ENCODE data around the gene IQGAP3. TPM values are rescaled to one million over a fixed set of nuclear protein-coding genes. Genes with fewer than 3 reads are reported as not detected.

Gene IQGAP3
- total and polyA plus RNA-seq, 2 experiments from 2014 or later: 11.9 to 31.8 TPM

DNA sequence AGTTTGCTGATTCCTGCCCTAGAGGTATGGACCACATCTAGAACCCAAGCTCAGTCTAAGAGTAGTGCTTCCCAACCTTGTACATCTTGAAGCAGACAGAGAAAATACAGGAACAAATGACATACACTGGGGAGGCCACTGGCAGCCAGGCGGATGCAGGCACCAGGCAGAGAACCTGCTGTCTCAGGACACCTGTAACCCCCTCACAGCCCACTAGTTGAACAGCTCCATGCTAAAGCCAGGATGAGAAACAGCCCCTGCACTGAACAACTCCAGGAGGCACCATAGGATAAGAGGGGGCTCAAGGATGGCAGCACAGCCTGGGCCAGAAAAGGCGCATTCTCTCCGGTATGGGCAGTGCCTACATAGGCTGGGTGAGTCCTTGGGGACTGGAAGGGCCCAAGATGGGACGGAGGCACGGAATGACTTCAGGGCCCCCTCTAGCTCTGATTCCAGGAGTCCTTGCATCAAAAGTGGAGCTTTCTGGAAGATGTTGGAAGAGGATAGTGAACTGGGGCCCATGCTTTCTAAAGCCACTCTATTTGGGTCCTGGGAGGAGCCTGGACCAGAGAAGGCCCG is 87.8 kb downstream of the IQGAP3 start (continued):
- TF ChIP-seq, protein P1, sequence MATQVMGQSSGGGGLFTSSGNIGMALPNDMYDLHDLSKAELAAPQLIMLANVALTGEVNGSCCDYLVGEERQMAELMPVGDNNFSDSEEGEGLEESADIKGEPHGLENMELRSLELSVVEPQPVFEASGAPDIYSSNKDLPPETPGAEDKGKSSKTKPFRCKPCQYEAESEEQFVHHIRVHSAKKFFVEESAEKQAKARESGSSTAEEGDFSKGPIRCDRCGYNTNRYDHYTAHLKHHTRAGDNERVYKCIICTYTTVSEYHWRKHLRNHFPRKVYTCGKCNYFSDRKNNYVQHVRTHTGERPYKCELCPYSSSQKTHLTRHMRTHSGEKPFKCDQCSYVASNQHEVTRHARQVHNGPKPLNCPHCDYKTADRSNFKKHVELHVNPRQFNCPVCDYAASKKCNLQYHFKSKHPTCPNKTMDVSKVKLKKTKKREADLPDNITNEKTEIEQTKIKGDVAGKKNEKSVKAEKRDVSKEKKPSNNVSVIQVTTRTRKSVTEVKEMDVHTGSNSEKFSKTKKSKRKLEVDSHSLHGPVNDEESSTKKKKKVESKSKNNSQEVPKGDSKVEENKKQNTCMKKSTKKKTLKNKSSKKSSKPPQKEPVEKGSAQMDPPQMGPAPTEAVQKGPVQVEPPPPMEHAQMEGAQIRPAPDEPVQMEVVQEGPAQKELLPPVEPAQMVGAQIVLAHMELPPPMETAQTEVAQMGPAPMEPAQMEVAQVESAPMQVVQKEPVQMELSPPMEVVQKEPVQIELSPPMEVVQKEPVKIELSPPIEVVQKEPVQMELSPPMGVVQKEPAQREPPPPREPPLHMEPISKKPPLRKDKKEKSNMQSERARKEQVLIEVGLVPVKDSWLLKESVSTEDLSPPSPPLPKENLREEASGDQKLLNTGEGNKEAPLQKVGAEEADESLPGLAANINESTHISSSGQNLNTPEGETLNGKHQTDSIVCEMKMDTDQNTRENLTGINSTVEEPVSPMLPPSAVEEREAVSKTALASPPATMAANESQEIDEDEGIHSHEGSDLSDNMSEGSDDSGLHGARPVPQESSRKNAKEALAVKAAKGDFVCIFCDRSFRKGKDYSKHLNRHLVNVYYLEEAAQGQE (IDR thresholded peaks at IDR 0.05; ENCODE audit: unreplicated experiment): no peak
- no peak for TF ChIP-seq EZH2 (IDR thresholded peaks at IDR 0.05; ENCODE audit: low read depth, unreplicated experiment)
- no peak for TF ChIP-seq JUNB (IDR thresholded peaks at IDR 0.05; ENCODE audit: unreplicated experiment)
- TF ChIP-seq, protein P2, sequence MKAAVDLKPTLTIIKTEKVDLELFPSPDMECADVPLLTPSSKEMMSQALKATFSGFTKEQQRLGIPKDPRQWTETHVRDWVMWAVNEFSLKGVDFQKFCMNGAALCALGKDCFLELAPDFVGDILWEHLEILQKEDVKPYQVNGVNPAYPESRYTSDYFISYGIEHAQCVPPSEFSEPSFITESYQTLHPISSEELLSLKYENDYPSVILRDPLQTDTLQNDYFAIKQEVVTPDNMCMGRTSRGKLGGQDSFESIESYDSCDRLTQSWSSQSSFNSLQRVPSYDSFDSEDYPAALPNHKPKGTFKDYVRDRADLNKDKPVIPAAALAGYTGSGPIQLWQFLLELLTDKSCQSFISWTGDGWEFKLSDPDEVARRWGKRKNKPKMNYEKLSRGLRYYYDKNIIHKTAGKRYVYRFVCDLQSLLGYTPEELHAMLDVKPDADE (IDR thresholded peaks at IDR 0.05): no peak

DNA sequence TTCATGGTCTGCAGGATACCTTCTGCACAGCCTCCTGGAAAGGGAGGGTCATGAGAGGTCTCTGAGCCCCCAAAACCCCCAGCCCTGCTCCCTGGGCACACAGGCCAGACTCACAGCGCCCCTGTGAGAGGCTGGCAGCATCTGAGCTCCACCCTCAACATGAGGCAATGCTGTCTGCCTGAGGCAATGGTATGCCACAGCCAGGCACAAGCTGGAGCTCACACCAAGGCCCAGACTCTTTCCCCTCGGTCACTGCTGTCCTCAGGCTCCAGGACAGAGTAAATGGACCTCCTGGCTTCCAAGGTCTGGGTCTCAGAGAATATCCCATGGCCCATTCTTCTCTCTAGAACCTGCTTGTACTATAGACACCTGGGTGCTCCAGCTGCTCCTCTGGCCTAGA is 89.0 kb downstream of the IQGAP3 start:
- Mint-ChIP-seq H3K36me3 (ENCODE audit: low read depth) (peaks cover 38% of the 10 kb centered on the region), H3K4me1 (peaks cover 31% of the 10 kb centered on the region), H3K27me3 (ENCODE audit: insufficient read depth, low read depth, poor library complexity) (peaks cover 24% of the 10 kb centered on the region), H3K9me3 (no peaks in the 10 kb centered on the region; the same call in 2 of the 3 replicates), H3K4me3 (no peak overlapping the region), H3K27ac (no peak overlapping the region)
- Histone ChIP-seq H3K79me2 (replicated peaks; ENCODE audit: insufficient read depth) (peaks cover 27% of the 10 kb centered on the region), H2AFZ (no peak overlapping the region), H3F3A (replicated peaks; ENCODE audit: low read depth) (peaks cover 12% of the 10 kb centered on the region; the same call in 1 of the 2 replicates), H3K4me1 (ENCODE audit: insufficient read depth) (peaks cover 19% of the 10 kb centered on the region), H3K9me2 (ENCODE audit: insufficient read depth) (no peaks in the 10 kb centered on the region), H3K27ac (ENCODE audit: low read depth) (no peak overlapping the region), H3K27me3 (ENCODE audit: insufficient read depth) (no peaks in the 10 kb centered on the region), H3K36me3 (ENCODE audit: insufficient read depth) (peaks cover 5% of the 10 kb centered on the region; the same call in 1 of the 2 replicates), H4K20me1 (replicated peaks; ENCODE audit: insufficient read depth) (peaks cover 4% of the 10 kb centered on the region), H3K4me3 (no peak overlapping the region), H3K4me2 (no peak overlapping the region)
- TF ChIP-seq, protein P3, sequence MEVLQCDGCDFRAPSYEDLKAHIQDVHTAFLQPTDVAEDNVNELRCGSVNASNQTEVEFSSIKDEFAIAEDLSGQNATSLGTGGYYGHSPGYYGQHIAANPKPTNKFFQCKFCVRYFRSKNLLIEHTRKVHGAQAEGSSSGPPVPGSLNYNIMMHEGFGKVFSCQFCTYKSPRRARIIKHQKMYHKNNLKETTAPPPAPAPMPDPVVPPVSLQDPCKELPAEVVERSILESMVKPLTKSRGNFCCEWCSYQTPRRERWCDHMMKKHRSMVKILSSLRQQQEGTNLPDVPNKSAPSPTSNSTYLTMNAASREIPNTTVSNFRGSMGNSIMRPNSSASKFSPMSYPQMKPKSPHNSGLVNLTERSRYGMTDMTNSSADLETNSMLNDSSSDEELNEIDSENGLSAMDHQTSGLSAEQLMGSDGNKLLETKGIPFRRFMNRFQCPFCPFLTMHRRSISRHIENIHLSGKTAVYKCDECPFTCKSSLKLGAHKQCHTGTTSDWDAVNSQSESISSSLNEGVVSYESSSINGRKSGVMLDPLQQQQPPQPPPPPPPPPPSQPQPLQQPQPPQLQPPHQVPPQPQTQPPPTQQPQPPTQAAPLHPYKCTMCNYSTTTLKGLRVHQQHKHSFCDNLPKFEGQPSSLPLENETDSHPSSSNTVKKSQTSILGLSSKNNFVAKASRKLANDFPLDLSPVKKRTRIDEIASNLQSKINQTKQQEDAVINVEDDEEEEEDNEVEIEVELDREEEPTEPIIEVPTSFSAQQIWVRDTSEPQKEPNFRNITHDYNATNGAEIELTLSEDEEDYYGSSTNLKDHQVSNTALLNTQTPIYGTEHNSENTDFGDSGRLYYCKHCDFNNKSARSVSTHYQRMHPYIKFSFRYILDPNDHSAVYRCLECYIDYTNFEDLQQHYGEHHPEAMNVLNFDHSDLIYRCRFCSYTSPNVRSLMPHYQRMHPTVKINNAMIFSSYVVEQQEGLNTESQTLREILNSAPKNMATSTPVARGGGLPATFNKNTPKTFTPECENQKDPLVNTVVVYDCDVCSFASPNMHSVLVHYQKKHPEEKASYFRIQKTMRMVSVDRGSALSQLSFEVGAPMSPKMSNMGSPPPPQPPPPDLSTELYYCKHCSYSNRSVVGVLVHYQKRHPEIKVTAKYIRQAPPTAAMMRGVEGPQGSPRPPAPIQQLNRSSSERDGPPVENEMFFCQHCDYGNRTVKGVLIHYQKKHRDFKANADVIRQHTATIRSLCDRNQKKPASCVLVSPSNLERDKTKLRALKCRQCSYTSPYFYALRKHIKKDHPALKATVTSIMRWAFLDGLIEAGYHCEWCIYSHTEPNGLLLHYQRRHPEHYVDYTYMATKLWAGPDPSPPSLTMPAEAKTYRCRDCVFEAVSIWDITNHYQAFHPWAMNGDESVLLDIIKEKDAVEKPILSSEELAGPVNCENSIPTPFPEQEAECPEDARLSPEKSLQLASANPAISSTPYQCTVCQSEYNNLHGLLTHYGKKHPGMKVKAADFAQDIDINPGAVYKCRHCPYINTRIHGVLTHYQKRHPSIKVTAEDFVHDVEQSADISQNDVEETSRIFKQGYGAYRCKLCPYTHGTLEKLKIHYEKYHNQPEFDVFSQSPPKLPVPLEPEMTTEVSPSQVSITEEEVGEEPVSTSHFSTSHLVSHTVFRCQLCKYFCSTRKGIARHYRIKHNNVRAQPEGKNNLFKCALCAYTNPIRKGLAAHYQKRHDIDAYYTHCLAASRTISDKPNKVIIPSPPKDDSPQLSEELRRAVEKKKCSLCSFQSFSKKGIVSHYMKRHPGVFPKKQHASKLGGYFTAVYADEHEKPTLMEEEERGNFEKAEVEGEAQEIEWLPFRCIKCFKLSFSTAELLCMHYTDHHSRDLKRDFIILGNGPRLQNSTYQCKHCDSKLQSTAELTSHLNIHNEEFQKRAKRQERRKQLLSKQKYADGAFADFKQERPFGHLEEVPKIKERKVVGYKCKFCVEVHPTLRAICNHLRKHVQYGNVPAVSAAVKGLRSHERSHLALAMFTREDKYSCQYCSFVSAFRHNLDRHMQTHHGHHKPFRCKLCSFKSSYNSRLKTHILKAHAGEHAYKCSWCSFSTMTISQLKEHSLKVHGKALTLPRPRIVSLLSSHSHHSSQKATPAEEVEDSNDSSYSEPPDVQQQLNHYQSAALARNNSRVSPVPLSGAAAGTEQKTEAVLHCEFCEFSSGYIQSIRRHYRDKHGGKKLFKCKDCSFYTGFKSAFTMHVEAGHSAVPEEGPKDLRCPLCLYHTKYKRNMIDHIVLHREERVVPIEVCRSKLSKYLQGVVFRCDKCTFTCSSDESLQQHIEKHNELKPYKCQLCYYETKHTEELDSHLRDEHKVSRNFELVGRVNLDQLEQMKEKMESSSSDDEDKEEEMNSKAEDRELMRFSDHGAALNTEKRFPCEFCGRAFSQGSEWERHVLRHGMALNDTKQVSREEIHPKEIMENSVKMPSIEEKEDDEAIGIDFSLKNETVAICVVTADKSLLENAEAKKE (CRISPR knock-in tag; IDR thresholded peaks at IDR 0.05): no peak
- TF ChIP-seq JUNB (IDR thresholded peaks at IDR 0.05; ENCODE audit: unreplicated experiment) (no peak), EZH2 (IDR thresholded peaks at IDR 0.05; ENCODE audit: low read depth, unreplicated experiment) (no peak), POLR2AphosphoS5 (IDR thresholded peaks at IDR 0.05; ENCODE audit: low read depth) (no peak)
- TF ChIP-seq, protein P1 (IDR thresholded peaks at IDR 0.05; ENCODE audit: unreplicated experiment): no peak
- TF ChIP-seq, protein P2 (IDR thresholded peaks at IDR 0.05): no peak
- ATAC-seq: no peak
- DNase-seq (ENCODE audit: low spot score): no peak

Measured in GM23338 (cell line).